Right atrium auricular region (tissue), 2 donors: Measurements from ENCODE around the gene KISS1R. TPM values are rescaled to one million over a fixed set of nuclear protein-coding genes. Genes with fewer than 3 reads are reported as not detected.

Source experiments
- DNase-seq: peaks from one replicate; pipeline ENCODE4 v3.0.0-alpha.2; 2019; ENCODE audit warnings: low spot score
- H3K27ac ChIP-seq, 2 donors: fragments of 200-600 bp; sonication (generic); 1 replicate in 1 of 2; 2 replicates in 1 of 2; pipeline ENCODE4 v1.5.1; 2016 to 2019
- H3K27me3 ChIP-seq, 2 donors: fragments of 200-600 bp; sonication (generic); one replicate each; pipeline versions ENCODE4 v1.5.1 to v1.6.0; 2017 to 2019
- H3K36me3 ChIP-seq: fragments of 200-600 bp; sonication (generic); one replicate; pipeline ENCODE4 v1.5.1; 2016
- H3K4me1 ChIP-seq, 2 donors: fragments of 200-600 bp; sonication (generic); one replicate each; pipeline versions ENCODE4 v1.5.1 to v1.6.0; 2017 to 2019
- H3K4me3 ChIP-seq, 2 donors: fragments of 200-600 bp; sonication (generic); 1 replicate in 1 of 2; 2 replicates in 1 of 2; pipeline ENCODE4 v1.5.1; 2017 to 2019; ENCODE audit warnings: mild to moderate bottlenecking in 1 of 2, moderate library complexity in 1 of 2
- H3K9me3 ChIP-seq, 2 donors: fragments of 200-600 bp; sonication (generic); one replicate each; pipeline ENCODE4 v1.5.1; 2019
- total RNA-seq, 2 donors: library from RNA; depleted of rRNA; stranded (reverse); fragments of >200 nt; gene quantifications; one replicate each; pipeline ENCODE4 v1.1.0, GENCODE V29; 2016
- TF ChIP-seq, protein P1 (sequence below), 2 donors: fragments of 200-600 bp; sonication (generic); IDR thresholded peaks; one replicate each; pipeline ENCODE4 v1.5.1; 2019; ENCODE audit warnings: antibody characterized with exemption in 2 of 2

The KISS1R gene
- total RNA-seq, 2 donors from 2014 or later, result not detected

DNA sequence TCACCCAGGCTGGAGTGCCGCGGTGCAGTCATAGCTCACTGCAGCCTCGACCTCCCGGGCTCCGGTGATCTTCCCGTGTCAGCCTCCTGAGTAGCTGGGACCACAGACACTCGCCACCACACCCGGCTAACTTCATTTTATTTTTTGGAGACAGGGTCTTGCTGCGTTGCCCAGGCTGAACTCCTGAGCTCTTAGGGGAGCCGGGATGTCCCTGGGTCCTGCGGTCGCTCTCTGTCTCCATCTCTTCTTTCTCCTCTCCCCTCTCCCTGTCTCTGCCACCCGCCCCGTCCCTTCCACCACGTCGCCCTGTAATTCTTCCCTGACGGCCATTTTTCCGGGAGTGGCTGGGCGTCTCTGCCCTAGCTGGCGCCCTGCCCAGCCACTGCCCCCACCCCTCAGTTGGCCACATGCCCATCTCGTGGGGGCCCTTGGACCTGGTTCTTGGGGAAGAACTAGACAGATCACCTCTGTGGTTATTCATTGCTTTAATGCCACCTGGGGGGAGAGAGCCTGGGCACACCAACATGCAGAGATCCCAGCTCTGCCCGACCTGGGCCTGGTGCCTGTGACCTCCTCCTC is 27.6 kb downstream of the KISS1R start:
- Histone ChIP-seq H3K4me1 (peaks cover 0 to 14% of the 10 kb centered on the region in 2 donors), H3K27ac (no peak overlapping the region), H3K9me3 (no peaks in the 10 kb centered on the region), H3K4me3 (no peak overlapping the region), H3K27me3 (no peaks in the 10 kb centered on the region), H3K36me3 (no peaks in the 10 kb centered on the region)
- no peak for DNase-seq
- TF ChIP-seq, protein P1, sequence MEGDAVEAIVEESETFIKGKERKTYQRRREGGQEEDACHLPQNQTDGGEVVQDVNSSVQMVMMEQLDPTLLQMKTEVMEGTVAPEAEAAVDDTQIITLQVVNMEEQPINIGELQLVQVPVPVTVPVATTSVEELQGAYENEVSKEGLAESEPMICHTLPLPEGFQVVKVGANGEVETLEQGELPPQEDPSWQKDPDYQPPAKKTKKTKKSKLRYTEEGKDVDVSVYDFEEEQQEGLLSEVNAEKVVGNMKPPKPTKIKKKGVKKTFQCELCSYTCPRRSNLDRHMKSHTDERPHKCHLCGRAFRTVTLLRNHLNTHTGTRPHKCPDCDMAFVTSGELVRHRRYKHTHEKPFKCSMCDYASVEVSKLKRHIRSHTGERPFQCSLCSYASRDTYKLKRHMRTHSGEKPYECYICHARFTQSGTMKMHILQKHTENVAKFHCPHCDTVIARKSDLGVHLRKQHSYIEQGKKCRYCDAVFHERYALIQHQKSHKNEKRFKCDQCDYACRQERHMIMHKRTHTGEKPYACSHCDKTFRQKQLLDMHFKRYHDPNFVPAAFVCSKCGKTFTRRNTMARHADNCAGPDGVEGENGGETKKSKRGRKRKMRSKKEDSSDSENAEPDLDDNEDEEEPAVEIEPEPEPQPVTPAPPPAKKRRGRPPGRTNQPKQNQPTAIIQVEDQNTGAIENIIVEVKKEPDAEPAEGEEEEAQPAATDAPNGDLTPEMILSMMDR (IDR thresholded peaks at IDR 0.05), result no peak

DNA sequence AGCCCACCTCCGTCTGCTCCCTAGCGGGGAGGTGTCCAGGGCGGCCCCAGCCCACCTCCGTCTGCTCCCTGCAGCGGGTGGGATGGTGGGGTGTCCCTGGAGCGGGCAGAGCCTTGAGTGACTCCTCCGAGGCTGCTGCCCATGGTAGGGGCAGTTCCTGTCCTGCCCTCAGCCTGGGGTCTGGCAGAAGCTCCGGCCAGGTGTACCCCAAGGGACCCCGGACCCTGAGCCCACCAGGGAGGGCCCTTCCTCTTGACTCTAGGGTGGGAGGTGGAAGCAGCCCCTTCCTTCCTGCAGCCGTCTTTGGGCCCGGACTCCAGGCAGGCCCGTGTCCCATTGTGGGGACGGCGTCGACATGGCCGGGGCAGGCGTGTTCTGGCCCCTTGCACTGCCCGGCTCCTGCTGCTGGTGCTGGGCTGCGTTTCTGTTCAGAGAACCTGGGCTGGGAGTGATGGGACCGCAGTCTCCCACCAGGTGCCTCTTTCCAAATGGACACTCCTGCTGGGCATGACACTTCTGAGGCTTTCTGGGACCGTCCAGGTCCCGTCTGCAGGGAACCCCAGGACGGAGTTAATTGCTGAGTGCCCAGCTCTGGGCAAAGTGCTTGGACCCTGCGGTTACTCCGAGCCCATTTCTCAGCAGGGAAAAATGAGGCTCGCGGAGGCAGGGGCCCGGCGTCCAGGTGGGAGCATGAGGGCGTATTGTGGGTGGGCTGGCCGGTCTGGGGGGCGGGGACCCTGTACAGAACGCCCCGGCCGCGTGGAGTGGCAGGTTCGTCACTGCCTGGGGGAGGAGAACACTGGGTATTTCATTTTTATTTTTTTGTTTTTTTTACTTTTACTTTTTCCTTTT is 28.5 kb downstream of the KISS1R start:
- DNase-seq, result no peak
- H3K36me3 ChIP-seq, result no peaks in the 10 kb centered on the region

DNA sequence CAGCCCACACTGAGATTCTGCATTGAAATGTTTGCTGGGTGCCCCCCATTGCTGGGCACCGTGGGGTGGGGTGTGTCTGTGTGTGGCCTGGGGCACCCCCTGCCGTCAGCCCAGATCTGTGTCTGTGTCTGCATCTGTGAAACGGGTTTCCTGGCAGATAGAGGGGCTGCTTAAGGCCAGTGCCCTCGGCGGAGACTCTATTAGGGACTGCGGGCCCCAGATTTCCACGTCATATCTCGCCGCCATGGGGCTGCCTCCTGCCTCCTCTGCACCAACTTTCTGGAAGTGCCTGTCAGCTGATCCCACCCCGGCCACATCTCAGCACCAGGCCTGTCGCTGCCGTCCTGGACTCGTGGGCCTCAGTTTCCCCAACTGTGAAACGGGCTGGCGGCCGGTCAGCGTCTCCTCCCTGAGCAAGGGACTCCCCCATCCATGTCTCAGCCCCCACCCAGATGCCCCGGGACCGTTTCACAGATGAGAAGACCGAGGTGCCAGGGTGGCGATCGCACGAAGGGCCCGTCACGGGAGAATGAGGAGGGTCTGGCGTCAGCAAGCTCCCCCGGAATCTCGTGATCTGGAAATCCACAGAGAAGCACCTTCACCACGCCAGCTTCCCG is 30.1 kb downstream of the KISS1R start:
- TF ChIP-seq, protein P1 (IDR thresholded peaks at IDR 0.05), result no peak
- Histone ChIP-seq H3K4me1 (no peaks in the 10 kb centered on the region), H3K4me3 (no peak overlapping the region), H3K9me3 (no peaks in the 10 kb centered on the region), H3K27me3 (no peaks in the 10 kb centered on the region), H3K27ac (no peak overlapping the region), H3K36me3 (no peaks in the 10 kb centered on the region)
- no peak for DNase-seq

More for the DNA sequence above, 28.5 kb downstream of the KISS1R start:
- H3K9me3 ChIP-seq, result no peaks in the 10 kb centered on the region
- peaks cover 0 to 6% of the 10 kb centered on the region in 2 donors for H3K4me1 ChIP-seq
- no peak overlapping the region for H3K27ac ChIP-seq
- TF ChIP-seq, protein P1 (IDR thresholded peaks at IDR 0.05), result no peak
- H3K27me3 ChIP-seq, result no peaks in the 10 kb centered on the region
- H3K4me3 ChIP-seq, result no peak overlapping the region

DNA sequence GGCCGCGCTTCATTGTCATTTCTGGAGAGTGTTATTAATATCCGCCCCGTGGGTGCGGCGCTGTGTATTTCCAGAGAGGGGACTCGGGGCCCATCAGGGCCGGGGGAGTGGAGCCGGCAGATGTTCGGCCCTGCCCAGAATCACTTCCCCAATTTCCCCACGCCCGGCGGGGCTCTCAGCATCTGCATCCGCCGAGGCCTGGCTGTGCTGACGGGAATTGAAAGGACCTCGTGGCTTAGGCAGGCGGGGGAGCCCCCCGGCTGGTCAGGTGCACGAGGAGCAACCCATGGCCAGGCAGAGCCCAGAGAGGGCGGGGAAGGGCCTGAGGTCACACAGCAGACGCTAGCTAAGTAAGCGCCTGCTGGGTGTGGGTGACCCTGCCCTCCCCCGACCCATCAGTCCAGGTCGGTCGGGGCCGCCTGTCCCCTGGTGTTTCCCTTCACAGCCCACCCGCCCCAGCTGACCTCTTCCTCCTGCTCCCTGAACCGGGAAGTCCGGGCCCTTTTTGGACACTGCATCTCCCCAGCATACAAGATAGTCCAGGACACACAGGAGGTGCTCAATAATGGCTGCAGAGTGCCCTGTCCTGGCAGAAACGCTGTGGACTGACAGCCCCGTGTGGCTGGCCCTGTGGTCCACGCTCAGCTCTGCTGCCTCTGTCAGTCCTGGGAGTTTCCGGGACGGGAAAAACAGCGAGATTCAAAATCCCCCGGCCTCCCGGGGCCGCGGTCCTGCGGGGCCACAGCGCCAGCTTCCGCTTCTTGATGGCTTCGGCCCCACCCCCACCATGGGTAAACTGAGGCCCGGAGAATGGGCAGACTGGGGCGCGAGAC is 30.8 kb downstream of the KISS1R start:
- H3K36me3 ChIP-seq, result no peaks in the 10 kb centered on the region
- DNase-seq, result no peak

More for the DNA sequence above, 30.8 kb downstream of the KISS1R start:
- H3K27me3 ChIP-seq, result no peaks in the 10 kb centered on the region
- no peak overlapping the region for H3K27ac ChIP-seq
- no peak overlapping the region for H3K4me3 ChIP-seq
- no peaks in the 10 kb centered on the region for H3K9me3 ChIP-seq
- H3K4me1 ChIP-seq, result peaks cover 0 to 6% of the 10 kb centered on the region in 2 donors
- TF ChIP-seq, protein P1 (IDR thresholded peaks at IDR 0.05), result no peak
